Testis (tissue), 2 donors: Measurements from ENCODE around the gene SPPL3.

Experiments used
- CTCF ChIP-seq, 3 experiments: fragments of 450-650 bp in 2 of 3; fragments of 200-600 bp in 1 of 3; sonication (generic) in 1 of 3; IDR thresholded peaks; one replicate each; pipeline ENCODE4 v1.5.1; 2016 to 2019; ENCODE audit warnings: antibody characterized with exemption in 3 of 3, mild to moderate bottlenecking in 2 of 3, moderate library complexity in 1 of 3
- POLR2A ChIP-seq: fragments of 450-650 bp; IDR thresholded peaks from one replicate; pipeline ENCODE4 v1.6.1; 2017; ENCODE audit warnings: antibody characterized with exemption, mild to moderate bottlenecking, moderate library complexity

GRCh38 chr12:120831648-120832267 is 72.4 kb downstream of the SPPL3 start:
- TF ChIP-seq CTCF (IDR thresholded peaks at IDR 0.05), result no peak
- no peak for TF ChIP-seq POLR2A
